SH-SY5Y (cell line): ENCODE measurements around the gene ZCCHC24.

Source experiments
- GATA2 ChIP-seq: IDR thresholded peaks from 2 replicates; pipeline ENCODE4 v1.6.1; 2011; ENCODE audit warnings: mild to moderate bottlenecking, low read depth, low read length
- GATA3 ChIP-seq: IDR thresholded peaks from 2 replicates; pipeline ENCODE4 v1.6.1; 2011; ENCODE audit warnings: low read depth, mild to moderate bottlenecking, low read length, moderate library complexity

Gene ZCCHC24

GRCh38 chr10:79463578-79464496 is 18.4 kb upstream of the ZCCHC24 start:
- no peak for TF ChIP-seq GATA3
- TF ChIP-seq GATA2, result no peak

- no peak for TF ChIP-seq GATA2
- TF ChIP-seq GATA3, result no peak
Measured at GRCh38 chr10:79460687-79461086, 15.3 kb upstream of the ZCCHC24 start.

- TF ChIP-seq GATA3 (no peak), GATA2 (no peak)
Measured at GRCh38 chr10:79459243-79459642, 13.8 kb upstream of the ZCCHC24 start.

GRCh38 chr10:79458483-79458882 is 13.1 kb upstream of the ZCCHC24 start:
- no peak for TF ChIP-seq GATA2

- TF ChIP-seq GATA3, result no peak
- no peak for TF ChIP-seq GATA2
Measured at GRCh38 chr10:79457256-79457785, 11.9 kb upstream of the ZCCHC24 start.

GRCh38 chr10:79454259-79454658 is 8.8 kb upstream of the ZCCHC24 start:
- no peak for TF ChIP-seq GATA3

GRCh38 chr10:79453392-79453791 is 8.0 kb upstream of the ZCCHC24 start:
- TF ChIP-seq GATA3, result no peak
- no peak for TF ChIP-seq GATA2

- no peak for TF ChIP-seq GATA2
- no peak for TF ChIP-seq GATA3
Measured at GRCh38 chr10:79452174-79452611, 6.8 kb upstream of the ZCCHC24 start.

- no peak for TF ChIP-seq GATA2
- no peak for TF ChIP-seq GATA3
Measured at GRCh38 chr10:79451046-79451699, 5.7 kb upstream of the ZCCHC24 start.

- TF ChIP-seq GATA3 (no peak), GATA2 (no peak)
Measured at GRCh38 chr10:79449181-79450146, 4.0 kb upstream of the ZCCHC24 start.

GRCh38 chr10:79448732-79449049 is 3.3 kb upstream of the ZCCHC24 start:
- no peak for TF ChIP-seq GATA3
- no peak for TF ChIP-seq GATA2

GRCh38 chr10:79447911-79448731 is 2.7 kb upstream of the ZCCHC24 start:
- TF ChIP-seq GATA2 (no peak), GATA3 (no peak)

- TF ChIP-seq GATA3, result no peak
- no peak for TF ChIP-seq GATA2
Measured at GRCh38 chr10:79446758-79447084, 1.3 kb upstream of the ZCCHC24 start.
